ENCODE measurements around the gene DMRT1. TPM values are rescaled to one million over a fixed set of nuclear protein-coding genes. Genes with fewer than 3 reads are reported as not detected.

The DMRT1 gene
- total and polyA plus RNA-seq, 9 of the 15 experiments (the other 6 are each of a cell fraction or from before 2014, with no cell fraction given): not detected

- H3K9ac ChIP-seq (ENCODE audit: insufficient read depth in 1 of 2, low read depth in 2 of 2, low read length in 2 of 2): no peak overlapping the region
- H3K4me2 ChIP-seq (ENCODE audit: insufficient read depth, low read length): no peak overlapping the region
- H3K9me1 ChIP-seq (ENCODE audit: control insufficient read depth, insufficient read depth, low read length): no peaks in the 10 kb centered on the region
- H4K20me1 ChIP-seq (replicated peaks; ENCODE audit: control insufficient read depth, insufficient read depth, low read length): no peaks in the 10 kb centered on the region
- POLR2A ChIA-PET: interaction anchor here (0.7 kb wide), 2 partner anchors 23 to 28 kb away, joined by 3 to 4 read pairs; no protein-coding TSS in a partner anchor
- 0% methylated on average over 8 of the region's 8 CpGs for WGBS (ENCODE audit: insufficient coverage, low coverage, missing lambda C conversion rate)
- H2AFZ ChIP-seq (ENCODE audit: low read depth, low read length): no peak overlapping the region
- in situ Hi-C loops (cut with MboI): no loop called here
- DNase-seq (ENCODE audit: extremely low read depth in 1 of 4, low spot score in 3 of 4): no peak
- intact Hi-C loops (cut with micrococcal nuclease): no loop called here
- FAIRE-seq: no peak
- no peak overlapping the region for H3K4me3 ChIP-seq
- no peak for ATAC-seq
- H3K27me3 ChIP-seq (ENCODE audit: control insufficient read depth in 2 of 2, insufficient read depth in 2 of 2, low read length in 2 of 2): no peaks in the 10 kb centered on the region
- no peak overlapping the region for H3K27ac ChIP-seq (ENCODE audit: extremely low read depth, low read depth, low read length)
- no TSS peak for BruUV-seq (replicated peaks)
- CTCF ChIA-PET (ENCODE audit: low intra/inter-chr PET ratio): no interaction called here
- TF ChIP-seq NR2C2 (CRISPR knock-in tag; IDR thresholded peaks at IDR 0.05) (no peak), NR2C2 (tag; IDR thresholded peaks at IDR 0.05) (no peak), ZFX (CRISPR knock-in tag; IDR thresholded peaks at IDR 0.05) (no peak), ZNF280B (CRISPR knock-in tag; IDR thresholded peaks at IDR 0.05) (no peak), HBP1 (CRISPR knock-in tag; IDR thresholded peaks at IDR 0.05) (no peak), ZNF778 (CRISPR knock-in tag; IDR thresholded peaks at IDR 0.05) (no peak), HNRNPUL1 (IDR thresholded peaks at IDR 0.05; ENCODE audit: low read length) (no peak), NEUROD1 (IDR thresholded peaks at IDR 0.05; ENCODE audit: borderline replicate concordance, low read depth, low read length, partially characterized antibody) (no peak), DPF2 (IDR thresholded peaks at IDR 0.05) (no peak), RBM25 (IDR thresholded peaks at IDR 0.05; ENCODE audit: low read depth, low read length, severe bottlenecking) (no peak)
- H3K79me2 ChIP-seq (ENCODE audit: control insufficient read depth, insufficient read depth, low read length): no peaks in the 10 kb centered on the region
- H3K9me3 ChIP-seq (replicated peaks; ENCODE audit: control insufficient read depth, insufficient read depth, low read depth, low read length): no peaks in the 10 kb centered on the region
- H3K4me1 ChIP-seq (replicated peaks in 1 of 2; ENCODE audit: control insufficient read depth in 2 of 2, insufficient read depth in 2 of 2, low read length in 2 of 2): no peaks in the 10 kb centered on the region
- no peaks in the 10 kb centered on the region for H3K36me3 ChIP-seq (ENCODE audit: control insufficient read depth, insufficient read depth, low read length)
Measured at GRCh38 chr9:926976-927375, 85.5 kb downstream of the DMRT1 start.

All from K562 (cell line).